Ramos (cell line): Measurements from ENCODE around the gene ITPR1.

Experiments used
- in situ Hi-C: fragments of 300-500 bp; cut with MboI; formaldehyde crosslinking; loops from one replicate; pipeline ENCODE4 v1.14.3; 2022; ENCODE audit warnings: low sequenced_read_pairs; ENCODE audit not compliant: unreplicated experiment

The ITPR1 gene

GRCh38 chr3:4731543-4732111 is 238.5 kb downstream of the ITPR1 start:
- in situ Hi-C loops: no loop called here

DNA sequence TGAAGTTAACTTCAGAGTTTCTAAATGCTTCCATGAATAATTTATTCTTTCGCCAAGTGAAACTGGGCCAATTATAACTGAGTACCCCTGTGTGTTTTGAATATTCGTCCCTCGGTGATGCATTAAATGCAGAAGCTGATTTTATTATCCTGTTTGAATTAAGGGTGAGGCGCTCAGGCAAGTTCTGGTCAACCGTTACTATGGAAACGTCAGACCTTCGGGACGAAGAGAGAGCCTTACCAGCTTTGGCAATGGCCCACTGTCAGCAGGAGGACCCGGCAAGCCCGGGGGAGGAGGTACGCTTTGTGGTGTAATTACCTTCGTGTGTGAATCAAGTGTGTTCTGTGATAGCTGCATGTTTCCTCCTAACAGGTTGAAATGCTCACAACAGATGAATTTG is 239.8 kb downstream of the ITPR1 start:
- in situ Hi-C loops: no loop called here

- in situ Hi-C loops: no loop called here
Measured at GRCh38 chr3:4734454-4734853, 241.3 kb downstream of the ITPR1 start.

- in situ Hi-C loops: no loop called here
Measured at GRCh38 chr3:4735243-4735642, 242.1 kb downstream of the ITPR1 start.

GRCh38 chr3:4736284-4736861 is 243.2 kb downstream of the ITPR1 start:
- in situ Hi-C loops: no loop called here

DNA sequence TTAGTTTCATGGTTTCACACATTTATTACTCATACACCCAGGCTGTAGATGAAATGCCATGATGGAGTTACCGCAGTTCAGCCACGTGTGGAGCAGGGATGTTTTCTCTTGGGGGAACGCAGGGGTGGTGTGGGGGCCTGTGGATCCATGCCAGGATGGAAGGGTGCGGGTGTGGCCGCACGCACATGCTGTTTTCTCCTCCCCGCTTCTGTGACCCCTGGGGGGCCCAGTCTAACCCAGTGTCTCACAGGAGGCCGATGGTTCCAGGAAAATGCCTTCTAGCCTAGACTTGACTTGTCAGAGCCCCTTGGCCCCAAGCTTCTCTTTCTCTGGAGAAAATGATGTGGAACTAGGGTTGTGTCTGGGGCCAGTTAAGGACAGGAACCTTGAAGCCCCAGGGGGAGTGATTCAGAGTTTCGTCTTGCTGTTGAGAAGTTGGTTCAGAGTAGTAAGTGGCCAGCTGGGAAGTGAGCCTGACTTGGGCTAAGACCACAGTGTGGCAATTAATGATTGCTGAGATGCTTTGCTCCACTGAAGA is 245.7 kb downstream of the ITPR1 start:
- in situ Hi-C loops: no loop called here

DNA sequence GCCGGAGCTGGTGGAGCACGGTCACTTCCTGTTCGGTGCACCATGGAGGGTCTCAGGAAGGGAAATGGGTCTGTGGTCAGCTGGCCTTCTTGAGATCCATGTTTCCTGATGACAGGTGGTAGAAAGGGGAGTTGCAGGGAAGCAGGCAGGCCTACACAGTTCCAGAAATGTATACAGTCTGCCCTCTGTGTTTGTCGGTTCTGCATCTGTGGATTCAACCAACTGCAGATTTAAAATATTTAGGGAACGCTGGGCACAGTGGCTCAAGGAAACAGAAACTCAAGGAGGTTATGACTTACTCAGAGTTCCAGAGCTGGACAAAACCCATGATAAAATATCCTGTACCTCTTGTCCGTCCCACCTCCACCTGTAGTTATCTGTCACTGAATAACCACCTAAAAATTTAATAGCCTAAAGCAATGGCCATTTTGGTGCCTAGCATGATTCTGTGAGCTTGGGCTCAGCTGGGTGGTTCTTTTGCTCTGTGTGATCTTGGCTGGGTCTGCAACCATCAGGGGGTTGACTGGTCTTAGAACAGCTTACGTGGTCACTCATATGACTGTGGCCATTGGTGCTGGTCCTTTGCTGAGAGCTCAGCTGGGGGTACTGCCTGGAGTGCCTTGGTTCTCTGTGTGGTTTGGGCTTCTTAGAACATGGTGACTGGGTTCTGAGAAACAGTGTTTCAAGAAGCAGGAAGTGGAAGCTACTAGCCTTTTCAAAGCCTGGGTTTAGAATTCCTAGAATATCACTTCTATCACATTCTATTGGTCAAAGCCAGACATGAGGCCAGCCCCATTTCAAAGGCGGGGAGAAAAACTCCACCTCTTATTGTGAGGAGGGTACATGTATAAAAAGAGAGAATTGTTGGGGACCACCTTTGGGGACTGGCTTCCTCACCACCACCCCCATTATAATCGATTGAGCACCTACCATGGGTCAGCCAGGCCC is 246.4 kb downstream of the ITPR1 start:
- in situ Hi-C loops: no loop called here

DNA sequence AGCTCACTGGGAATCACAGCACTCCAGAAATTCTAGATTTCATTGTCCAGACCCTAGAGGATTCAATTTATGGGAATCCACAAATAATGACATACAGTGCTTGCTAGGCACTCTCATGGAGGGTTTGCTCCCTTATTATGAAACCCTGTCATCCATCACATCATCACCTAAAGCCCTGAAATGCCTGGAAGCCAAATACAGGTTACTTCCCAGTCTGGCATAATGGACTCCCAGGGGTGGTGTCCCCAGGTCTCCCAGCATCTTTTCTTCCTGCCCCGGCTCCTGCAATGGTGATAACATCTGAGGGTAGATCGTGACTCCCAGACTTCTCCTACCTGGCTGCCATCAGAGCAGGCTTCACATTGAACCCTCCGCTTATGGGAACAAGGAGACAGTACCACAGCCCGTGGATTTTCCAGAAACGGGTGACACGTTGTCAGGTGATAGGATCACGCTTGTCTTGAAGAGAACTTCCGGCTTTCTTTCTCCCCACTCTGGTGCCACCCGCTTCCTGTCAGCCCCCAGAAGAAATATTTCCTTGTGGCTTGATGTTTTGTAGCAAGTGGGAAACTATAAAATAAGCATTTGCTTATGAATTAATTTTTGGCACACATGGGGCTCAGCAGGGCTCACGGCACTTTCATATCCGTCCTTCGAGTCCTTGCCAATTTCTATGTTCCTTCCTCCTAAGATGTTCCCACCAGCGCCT is 247.4 kb downstream of the ITPR1 start:
- in situ Hi-C loops: no loop called here

DNA sequence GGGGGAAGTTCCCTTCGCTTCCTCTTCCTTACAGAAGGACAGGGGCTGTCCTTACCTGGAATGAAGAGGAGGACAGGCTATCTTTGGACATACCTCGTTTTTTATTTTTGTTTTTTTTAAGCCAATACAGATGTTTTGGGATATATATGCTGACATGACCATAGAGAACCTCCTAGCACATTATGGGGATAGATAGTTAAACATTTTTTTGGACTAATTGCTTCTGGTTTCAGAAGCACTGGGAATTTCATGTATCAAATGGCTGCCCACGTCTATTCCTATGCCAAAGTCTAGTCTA is 247.9 kb downstream of the ITPR1 start:
- in situ Hi-C loops: no loop called here

- in situ Hi-C loops: no loop called here
Measured at GRCh38 chr3:4741404-4742307, 248.5 kb downstream of the ITPR1 start.

DNA sequence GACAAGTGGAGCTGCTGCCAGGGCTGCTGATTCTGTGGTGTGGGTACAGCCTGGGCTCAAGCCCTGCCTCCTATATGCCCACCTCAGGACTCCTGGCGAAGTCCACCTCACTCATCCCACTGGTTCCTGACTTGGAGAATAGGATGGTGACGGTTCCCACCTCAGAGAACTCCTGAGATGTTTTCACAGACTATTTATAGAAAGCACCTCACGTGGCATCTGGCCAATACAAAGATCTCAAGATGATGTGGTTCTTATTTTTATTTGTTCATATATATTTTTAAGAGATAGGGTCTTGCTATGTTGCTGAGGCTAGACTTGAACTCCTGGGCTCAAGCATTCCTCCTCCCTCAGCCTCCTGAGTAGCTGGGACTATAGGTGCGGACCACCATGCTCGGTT is 249.2 kb downstream of the ITPR1 start:
- in situ Hi-C loops: no loop called here

DNA sequence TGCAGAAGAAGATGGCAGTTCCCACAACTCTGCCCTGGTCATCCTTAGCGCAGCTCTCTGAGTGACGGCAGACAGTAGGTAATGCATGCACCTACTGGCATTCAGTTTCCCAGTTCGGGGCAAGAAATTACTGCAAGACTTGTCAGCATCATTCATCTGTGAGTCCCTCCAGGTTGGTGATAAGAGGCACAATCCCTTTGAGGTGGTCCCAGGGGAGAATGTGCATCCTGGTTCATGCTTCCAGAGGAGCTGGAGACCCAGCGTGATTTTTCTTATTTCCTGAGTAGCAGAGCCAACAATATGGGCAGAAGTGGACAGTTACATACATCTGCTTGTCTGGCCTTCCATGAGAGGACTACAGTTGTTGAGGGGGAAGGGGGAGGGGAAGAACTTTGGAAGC is 250.2 kb downstream of the ITPR1 start:
- in situ Hi-C loops: no loop called here

DNA sequence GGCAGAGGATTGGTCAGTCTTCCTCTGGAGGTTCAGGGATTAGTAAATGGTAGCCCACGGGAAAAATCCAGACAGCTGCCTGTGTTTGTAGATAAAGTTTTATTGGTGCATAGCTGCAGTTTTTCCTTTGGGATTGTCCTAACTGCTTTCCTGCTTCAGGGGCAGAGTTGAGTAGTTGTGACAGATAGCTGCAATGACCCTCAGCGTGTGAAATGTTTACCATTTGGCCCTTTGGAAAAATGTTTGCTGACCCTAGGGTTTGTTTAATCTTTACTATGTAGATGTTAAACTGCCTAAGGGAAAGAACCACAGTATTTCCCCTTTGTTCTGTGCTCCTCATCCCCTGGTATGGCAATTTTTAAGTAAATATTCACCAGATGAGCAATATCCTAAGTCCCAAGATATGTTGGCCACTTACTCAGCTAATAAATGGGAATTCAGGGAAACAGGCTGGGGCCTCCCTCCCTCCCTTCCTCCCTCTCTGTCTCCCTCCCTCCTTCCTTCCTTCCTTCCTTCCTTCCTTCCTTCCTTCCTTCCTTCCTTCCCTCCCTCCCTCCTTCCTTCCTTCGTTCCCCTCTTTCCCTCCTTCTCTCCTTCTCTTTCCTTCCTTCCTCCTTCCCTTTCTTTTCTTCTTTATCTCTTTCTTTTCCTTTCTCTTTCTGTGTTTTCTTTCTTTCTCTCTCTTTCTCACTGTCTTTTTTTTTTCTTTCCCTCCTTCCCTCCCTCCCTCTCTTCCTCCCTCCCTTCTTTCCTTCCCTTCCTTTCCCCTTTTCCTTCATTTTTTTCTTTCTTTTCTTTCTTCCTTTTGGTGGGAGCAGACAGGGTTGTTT is 251.5 kb downstream of the ITPR1 start:
- in situ Hi-C loops: no loop called here

DNA sequence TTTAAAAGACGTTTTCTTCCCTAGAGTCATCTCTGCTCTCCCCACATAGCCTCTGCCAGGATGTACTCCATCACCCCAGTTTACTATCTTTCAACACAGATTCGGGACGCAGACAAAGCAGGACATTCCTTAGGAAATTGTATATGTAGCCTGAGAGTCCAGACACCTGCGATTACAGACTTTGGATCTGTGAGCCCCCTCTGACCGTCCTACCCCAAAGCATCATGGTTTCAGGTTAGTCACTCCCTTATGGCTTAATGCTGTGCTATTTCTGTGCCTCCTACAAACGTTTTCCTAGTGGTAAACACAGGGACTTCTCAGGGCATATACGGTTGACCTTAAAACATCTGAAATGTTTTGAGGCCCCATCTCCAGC is 252.1 kb downstream of the ITPR1 start:
- in situ Hi-C loops: no loop called here

- in situ Hi-C loops: no loop called here
Measured at GRCh38 chr3:4746241-4746958, 253.3 kb downstream of the ITPR1 start.

DNA sequence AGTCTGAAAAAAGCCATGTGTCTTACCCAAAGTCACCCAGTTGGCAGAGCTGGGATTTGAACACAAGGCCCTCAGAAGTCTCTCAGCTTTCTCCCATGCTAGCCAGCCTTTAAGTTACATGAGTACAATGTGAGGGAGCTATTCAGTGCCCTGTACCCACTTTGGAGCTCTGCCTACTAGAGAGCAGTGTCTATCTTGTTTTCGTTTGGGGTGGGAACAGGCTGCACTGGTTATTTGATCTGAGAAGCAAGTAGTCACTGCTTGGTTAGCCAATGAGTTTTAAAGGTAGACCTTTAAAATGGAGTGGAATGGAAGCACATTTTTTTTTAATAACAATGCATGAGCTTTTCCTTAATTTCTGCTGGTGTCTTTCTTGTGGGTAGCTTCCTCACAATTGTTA is 255.0 kb downstream of the ITPR1 start:
- in situ Hi-C loops: no loop called here

DNA sequence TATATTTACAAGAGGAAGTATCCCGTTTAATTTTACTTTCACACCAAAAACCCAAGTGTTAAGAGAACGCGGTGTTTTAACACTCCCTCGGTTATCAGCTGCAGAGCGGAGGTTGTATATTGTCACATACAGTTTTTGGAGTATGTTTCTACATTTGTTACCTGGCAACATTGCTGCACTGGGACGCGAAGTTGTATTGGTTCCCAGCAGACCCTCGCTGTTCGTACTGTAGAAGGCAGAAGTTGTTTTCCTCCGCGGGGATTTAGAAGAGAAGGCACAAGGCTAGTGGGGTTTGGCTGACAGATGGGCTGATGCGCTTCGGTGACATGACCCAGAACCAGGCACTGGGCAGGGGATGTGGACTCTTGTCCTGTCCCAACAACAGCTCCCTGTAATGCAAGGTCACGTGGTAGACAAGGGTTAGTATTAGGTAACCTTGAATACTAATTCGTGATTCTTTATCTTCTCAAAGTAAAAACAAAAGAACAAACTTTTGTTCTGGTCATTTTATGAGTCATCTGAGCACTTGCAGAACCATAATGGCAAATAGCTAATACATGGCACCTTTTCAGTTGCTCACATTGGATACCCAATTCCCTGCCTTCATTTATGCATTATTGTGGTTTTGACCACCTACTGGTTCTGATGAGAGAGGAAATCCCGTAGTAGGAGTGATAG is 255.7 kb downstream of the ITPR1 start:
- in situ Hi-C loops: no loop called here

GRCh38 chr3:4749567-4750002 is 256.4 kb downstream of the ITPR1 start:
- in situ Hi-C loops: no loop called here
